B cell (primary cell): Measurements from ENCODE around the gene ETV6. TPM values are rescaled to one million over a fixed set of nuclear protein-coding genes. Genes with fewer than 3 reads are reported as not detected.

Experiments
- ATAC-seq: fragments of 200-7000 bp; cut with Tn5 transposase; one replicate; pipeline ENCODE4 v1.10.0; 2021; ENCODE audit warnings: low read depth, mild to moderate bottlenecking, moderate number of reproducible peaks, moderate library complexity
- CTCF ChIA-PET: fragments of 350-600 bp; sonication (Branson Sonifier 250); formaldehyde crosslinking; loops from one replicate; lab custom pipeline; 2021; ENCODE audit warnings: antibody characterized with exemption, inconsistent platforms; lab: Charles Lee
- POLR2A ChIA-PET: fragments of 350-600 bp; sonication (Branson Sonifier 250); formaldehyde crosslinking; loops from one replicate; lab custom pipeline; 2021; ENCODE audit warnings: antibody characterized with exemption; lab: Charles Lee
- DNase-seq: peaks from one replicate; pipeline ENCODE4 v3.0.0; 2013
- H2AFZ ChIP-seq: 2 replicates; pipeline ENCODE4 v1.6.1; 2012; ENCODE audit warnings: mild to moderate bottlenecking, low read depth, low read length; ENCODE audit not compliant: insufficient read depth, poor library complexity, severe bottlenecking
- H3K27ac ChIP-seq, 2 donors: 1 replicate in 1 of 2; 2 replicates in 1 of 2; pipeline ENCODE4 v1.5.1; 2012 to 2013; ENCODE audit warnings: low read length in 2 of 2, mild to moderate bottlenecking in 2 of 2, moderate library complexity in 1 of 2
- H3K27me3 ChIP-seq, 4 experiments: fragments of 200-600 bp in 1 of 4; sonication (generic) in 1 of 4; replicated peaks in 1 of 4; 1 replicate in 2 of 4; 2 replicates in 2 of 4; pipeline versions ENCODE4 v1.6.1 to v1.7.0; 2013 to 2016; ENCODE audit warnings: low read length in 3 of 4, mild to moderate bottlenecking in 2 of 4, mixed read lengths in 1 of 4, moderate library complexity in 1 of 4; ENCODE audit not compliant: insufficient read depth in 4 of 4, control insufficient read depth in 3 of 4; ENCODE audit errors: control extremely low read depth in 1 of 4
- H3K36me3 ChIP-seq, 2 experiments: replicated peaks in 1 of 2; 1 replicate in 1 of 2; 2 replicates in 1 of 2; pipeline versions ENCODE4 v1.6.1 to v1.7.1; 2013; ENCODE audit warnings: low read length in 1 of 2; ENCODE audit not compliant: insufficient read depth in 2 of 2, control insufficient read depth in 1 of 2; ENCODE audit errors: control extremely low read depth in 1 of 2, extremely low read depth in 1 of 2
- H3K4me1 ChIP-seq, 2 donors: fragments of 200-600 bp in 1 of 2; sonication (generic) in 1 of 2; 1 replicate in 1 of 2; 2 replicates in 1 of 2; pipeline versions ENCODE4 v1.5.1 to v1.6.1; 2013 to 2017; ENCODE audit warnings: low read length in 2 of 2; ENCODE audit not compliant: control insufficient read depth in 2 of 2, insufficient read depth in 2 of 2
- H3K4me2 ChIP-seq: replicated peaks from 2 replicates; pipeline ENCODE3; 2012; ENCODE audit warnings: mild to moderate bottlenecking, low read depth, low read length; ENCODE audit not compliant: poor library complexity, severe bottlenecking
- H3K4me3 ChIP-seq, 5 experiments: fragments of 200-600 bp in 1 of 5; sonication (generic) in 1 of 5; 1 replicate in 3 of 5; 2 replicates in 2 of 5; pipeline versions ENCODE4 v1.5.1 to v1.7.0; 2011 to 2016; ENCODE audit warnings: low read length in 4 of 5, mild to moderate bottlenecking in 4 of 5, low read depth in 2 of 5, control low read depth in 1 of 5, moderate library complexity in 1 of 5; ENCODE audit not compliant: insufficient read depth in 1 of 5; ENCODE audit errors: control extremely low read depth in 1 of 5, extremely low read depth in 1 of 5
- H3K79me2 ChIP-seq: fragments of 200-600 bp; sonication (generic); one replicate; pipeline ENCODE4 v1.6.0; 2016; ENCODE audit warnings: low read length; ENCODE audit not compliant: control insufficient read depth, insufficient read depth
- H3K9ac ChIP-seq: fragments of 200-600 bp; sonication (generic); 2 replicates; pipeline ENCODE4 v1.6.1; 2017; ENCODE audit warnings: mild to moderate bottlenecking, low read length, moderate library complexity
- H3K9me3 ChIP-seq, 3 donors: one replicate each; pipeline versions ENCODE4 v1.6.1 to v1.7.1; 2013; ENCODE audit warnings: low read length in 2 of 3; ENCODE audit not compliant: control insufficient read depth in 2 of 3, insufficient read depth in 1 of 3; ENCODE audit errors: control extremely low read depth in 1 of 3
- H4K20me1 ChIP-seq: 2 replicates; pipeline ENCODE4 v1.6.0; 2012; ENCODE audit warnings: mild to moderate bottlenecking, low read length; ENCODE audit not compliant: insufficient read depth, control insufficient read depth, poor library complexity, severe bottlenecking
- H3K27ac Mint-ChIP-seq: one replicate; pipeline ENCODE4 v1.8.0; 2021; ENCODE audit warnings: mixed read lengths
- H3K27me3 Mint-ChIP-seq: one replicate; pipeline ENCODE4 v1.8.0; 2021; ENCODE audit warnings: mixed read lengths
- H3K4me1 Mint-ChIP-seq: one replicate; pipeline ENCODE4 v1.8.0; 2021; ENCODE audit warnings: mixed read lengths
- H3K4me3 Mint-ChIP-seq: one replicate; pipeline ENCODE4 v1.8.0; 2021; ENCODE audit warnings: mixed read lengths
- H3K9me3 Mint-ChIP-seq: one replicate; pipeline ENCODE4 v1.8.0; 2022; ENCODE audit warnings: mixed read lengths; ENCODE audit not compliant: insufficient read depth
- CTCF ChIP-seq: fragments of 200-600 bp; IDR thresholded peaks from one replicate; pipeline ENCODE4 v1.8.0; 2022; ENCODE audit warnings: antibody characterized with exemption, mild to moderate bottlenecking
- EZH2 ChIP-seq: IDR thresholded peaks from 2 replicates; pipeline ENCODE4 v1.6.1; 2012; ENCODE audit warnings: borderline replicate concordance, low read depth, mild to moderate bottlenecking, moderate library complexity, low read length; ENCODE audit not compliant: insufficient read depth, poor library complexity, severe bottlenecking
- WGBS: methylation state at CpG from one replicate; pipeline ENCODE4 v1.1.5; 2013; ENCODE audit warnings: missing lambda C conversion rate; ENCODE audit not compliant: insufficient coverage; 5-methylcytosine and 5-hydroxymethylcytosine counted together
- intact Hi-C: fragments of 100-400 bp; cut with micrococcal nuclease; formaldehyde crosslinking; loops from one replicate; pipeline ENCODE4 v1.10.0; 2022
- polyA plus RNA-seq: library from polyadenylated mRNA; depleted of rRNA; stranded (reverse); fragments of >200 nt; gene quantifications from 2 replicates; pipeline ENCODE4 v1.2.3, GENCODE V29; 2012
- total RNA-seq, 2 donors: library from RNA; stranded (reverse); fragments of 120-200 nt in 1 of 2; gene quantifications; 1 replicate in 1 of 2; 2 replicates in 1 of 2; pipeline versions ENCODE4 v1.2.3 to v1.2.4, GENCODE V29; 2013 to 2022

The ETV6 gene
- total and polyA plus RNA-seq, 2 donors (not counting 1 experiment from before 2014, with no cell fraction given): 17.4 to 123 TPM

- TF ChIP-seq CTCF (no peak), EZH2 (no peak)
- intact Hi-C loops: no loop called here
- peaks cover 0 to 7% (median 6%) of the 10 kb centered on the region in 3 donors for H3K9me3 ChIP-seq
- peaks cover 91 to 96% of the 10 kb centered on the region in 2 donors for H3K4me1 ChIP-seq
- H3K27ac ChIP-seq: no peak overlapping the region
- peaks cover 71% of the 10 kb centered on the region for H4K20me1 ChIP-seq
- Mint-ChIP-seq H3K27ac (peak overlapping the region; percentile 47), H3K4me1 (peaks cover 95% of the 10 kb centered on the region), H3K4me3 (peak overlapping the region; percentile 38), H3K27me3 (no peaks in the 10 kb centered on the region), H3K9me3 (peaks cover 5% of the 10 kb centered on the region)
- no peak overlapping the region for H3K9ac ChIP-seq
- H3K79me2 ChIP-seq: peaks cover 46% of the 10 kb centered on the region
- H3K4me3 ChIP-seq: no peak overlapping the region
- H3K36me3 ChIP-seq: no peaks in the 10 kb centered on the region
- DNase-seq (no peak), ATAC-seq (no peak)
- 96% methylated on average over 5 of the region's 10 CpGs for WGBS
- ChIA-PET POLR2A (interaction anchor here (1.1 kb wide), 1 partner anchor 12 kb away, joined by 3 read pairs; no protein-coding TSS in a partner anchor), CTCF (interaction anchor here (1.4 to 1.5 kb wide), 2 partner anchors 82 to 85 kb away, joined by 3 to 4 read pairs; no protein-coding TSS in a partner anchor)
- no peak overlapping the region for H2AFZ ChIP-seq
- peak overlapping the region; percentile 66 for H3K4me2 ChIP-seq
- H3K27me3 ChIP-seq: no peaks in the 10 kb centered on the region
These were observed 78.8 kb downstream of the ETV6 start for GRCh38 chr12:11728154-11728755.

- peaks cover 0 to 7% (median 6%) of the 10 kb centered on the region in 3 donors for H3K9me3 ChIP-seq
- H3K36me3 ChIP-seq: no peaks in the 10 kb centered on the region
- H3K4me1 Mint-ChIP-seq: peaks cover 95% of the 10 kb centered on the region
- H3K4me2 ChIP-seq: peak overlapping the region; percentile 66
- 3% methylated on average over 4 of the region's 4 CpGs for WGBS
- DNase-seq (peak; percentile 58), ATAC-seq (no peak)
- H3K9ac ChIP-seq: no peak overlapping the region
- POLR2A ChIA-PET: interaction anchor here (1.1 kb wide), 1 partner anchor 11 kb away, joined by 3 read pairs; no protein-coding TSS in a partner anchor
- no peak for TF ChIP-seq CTCF
- TF ChIP-seq EZH2: no peak
- no peak overlapping the region for H2AFZ ChIP-seq
- H3K27ac Mint-ChIP-seq: peak overlapping the region; percentile 70
- peaks cover 5% of the 10 kb centered on the region for H3K9me3 Mint-ChIP-seq
- intact Hi-C loops: no loop called here
- CTCF ChIA-PET: interaction anchor here (1.4 to 5.6 kb wide), 3 partner anchors 16 to 84 kb away, joined by 3 to 31 read pairs (median 4); no protein-coding TSS in a partner anchor
- H3K27me3 ChIP-seq: no peaks in the 10 kb centered on the region
- no peaks in the 10 kb centered on the region for H3K27me3 Mint-ChIP-seq
- peaks cover 93 to 98% of the 10 kb centered on the region in 2 donors for H3K4me1 ChIP-seq
- peak overlapping the region; percentile 52 for H3K4me3 Mint-ChIP-seq
- H3K79me2 ChIP-seq: peaks cover 45% of the 10 kb centered on the region
- no peak overlapping the region for H3K4me3 ChIP-seq
- H3K27ac ChIP-seq: peak overlapping the region; percentile 69 to 76
- H4K20me1 ChIP-seq: peaks cover 75% of the 10 kb centered on the region
These were observed 79.5 kb downstream of the ETV6 start for GRCh38 chr12:11729008-11729407.
